Suprapubic skin (tissue), 4 donors: Measurements from ENCODE around the gene PHGDH. TPM values are rescaled to one million over a fixed set of nuclear protein-coding genes. Genes with fewer than 3 reads are reported as not detected.

Experiments used
- DNase-seq, 2 donors: peaks; one replicate each; pipeline ENCODE4 v3.0.0-alpha.2; 2019; ENCODE audit warnings: low spot score in 2 of 2
- H3K27ac ChIP-seq: fragments of 200-600 bp; sonication (generic); one replicate; pipeline ENCODE4 v1.5.1; 2019
- H3K27me3 ChIP-seq: fragments of 200-600 bp; sonication (generic); one replicate; pipeline ENCODE4 v1.5.1; 2019
- H3K36me3 ChIP-seq: fragments of 200-600 bp; sonication (generic); one replicate; pipeline ENCODE4 v1.5.1; 2019
- H3K4me1 ChIP-seq: fragments of 200-600 bp; sonication (generic); one replicate; pipeline ENCODE4 v1.5.1; 2019
- H3K4me3 ChIP-seq: fragments of 200-600 bp; sonication (generic); one replicate; pipeline ENCODE4 v1.5.1; 2019; ENCODE audit warnings: mild to moderate bottlenecking
- H3K9me3 ChIP-seq: fragments of 200-600 bp; sonication (generic); one replicate; pipeline ENCODE4 v1.5.1; 2019
- EP300 ChIP-seq: sonication (generic); formaldehyde crosslinking; IDR thresholded peaks from one replicate; pipeline ENCODE4 v1.6.1; 2017; ENCODE audit warnings: antibody characterized with exemption
- POLR2A ChIP-seq, 2 donors: fragments of 450-650 bp; IDR thresholded peaks; one replicate each; pipeline ENCODE4 v1.6.1; 2017; ENCODE audit warnings: antibody characterized with exemption in 2 of 2, mild to moderate bottlenecking in 2 of 2, moderate library complexity in 2 of 2
- POLR2AphosphoS5 ChIP-seq, 3 donors: sonication (generic); formaldehyde crosslinking; IDR thresholded peaks; one replicate each; pipeline ENCODE4 v1.6.1; 2017; ENCODE audit warnings: antibody characterized with exemption in 3 of 3
- WGBS: methylation state at CpG from one replicate; pipeline ENCODE4 v1.1.5; 2018; 5-methylcytosine and 5-hydroxymethylcytosine counted together
- total RNA-seq, 4 donors: library from RNA; depleted of rRNA; stranded (reverse); fragments of >200 nt; gene quantifications; one replicate each; pipeline ENCODE4 v1.1.0, GENCODE V29; 2016
- TF ChIP-seq, protein P1 (sequence below), 2 donors: fragments of 200-600 bp in 1 of 2; fragments of 450-650 bp in 1 of 2; sonication (generic) in 1 of 2; IDR thresholded peaks; one replicate each; pipeline ENCODE4 v1.5.1; 2016 to 2019; ENCODE audit warnings: antibody characterized with exemption in 2 of 2, mild to moderate bottlenecking in 1 of 2, moderate library complexity in 1 of 2

PHGDH gene
- total RNA-seq, 4 donors from 2014 or later, result 81.3 to 130 (median 100.0) TPM

DNA sequence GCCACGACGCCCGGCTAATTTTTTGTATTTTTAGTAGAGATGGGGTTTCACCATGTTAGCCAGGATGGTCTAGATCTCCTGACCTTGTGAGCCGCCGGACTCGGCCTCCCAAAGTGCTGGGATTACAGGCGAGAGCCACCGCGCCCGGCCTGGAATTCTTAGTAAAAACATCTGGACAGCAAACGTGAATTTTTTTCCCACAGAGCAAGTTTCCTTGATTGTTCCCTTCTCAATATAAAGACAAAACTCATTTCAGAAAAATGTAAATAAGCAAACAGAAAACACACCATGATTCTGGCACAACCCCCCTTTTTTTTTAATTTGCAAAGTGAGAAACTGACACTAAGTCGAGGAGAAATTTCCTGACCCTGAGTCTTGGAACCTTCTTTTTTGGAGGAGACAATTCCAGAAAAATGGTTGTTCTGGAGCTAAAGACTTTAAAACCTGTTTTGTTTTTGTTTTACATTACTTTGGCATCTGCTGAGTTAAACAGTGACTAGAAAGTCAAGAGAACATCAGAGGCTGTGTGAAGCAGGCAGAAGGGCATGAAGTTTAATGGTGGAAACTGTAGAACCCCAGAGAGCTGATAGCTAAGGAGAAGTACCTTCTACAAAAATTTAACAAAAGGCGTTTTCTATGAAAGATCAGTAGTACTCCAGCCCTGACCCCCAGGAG lies 67.3 kb downstream of the PHGDH start:
- no peak overlapping the region for H3K27ac ChIP-seq
- 85% methylated on average over 13 of the region's 13 CpGs for WGBS
- TF ChIP-seq POLR2A (IDR thresholded peaks at IDR 0.05), result no peak
- TF ChIP-seq POLR2AphosphoS5 (IDR thresholded peaks at IDR 0.05), result no peak
- TF ChIP-seq, protein P1, sequence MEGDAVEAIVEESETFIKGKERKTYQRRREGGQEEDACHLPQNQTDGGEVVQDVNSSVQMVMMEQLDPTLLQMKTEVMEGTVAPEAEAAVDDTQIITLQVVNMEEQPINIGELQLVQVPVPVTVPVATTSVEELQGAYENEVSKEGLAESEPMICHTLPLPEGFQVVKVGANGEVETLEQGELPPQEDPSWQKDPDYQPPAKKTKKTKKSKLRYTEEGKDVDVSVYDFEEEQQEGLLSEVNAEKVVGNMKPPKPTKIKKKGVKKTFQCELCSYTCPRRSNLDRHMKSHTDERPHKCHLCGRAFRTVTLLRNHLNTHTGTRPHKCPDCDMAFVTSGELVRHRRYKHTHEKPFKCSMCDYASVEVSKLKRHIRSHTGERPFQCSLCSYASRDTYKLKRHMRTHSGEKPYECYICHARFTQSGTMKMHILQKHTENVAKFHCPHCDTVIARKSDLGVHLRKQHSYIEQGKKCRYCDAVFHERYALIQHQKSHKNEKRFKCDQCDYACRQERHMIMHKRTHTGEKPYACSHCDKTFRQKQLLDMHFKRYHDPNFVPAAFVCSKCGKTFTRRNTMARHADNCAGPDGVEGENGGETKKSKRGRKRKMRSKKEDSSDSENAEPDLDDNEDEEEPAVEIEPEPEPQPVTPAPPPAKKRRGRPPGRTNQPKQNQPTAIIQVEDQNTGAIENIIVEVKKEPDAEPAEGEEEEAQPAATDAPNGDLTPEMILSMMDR (IDR thresholded peaks at IDR 0.05), result no peak
- TF ChIP-seq EP300, result no peak
- H3K36me3 ChIP-seq, result no peaks in the 10 kb centered on the region
- peaks cover 42% of the 10 kb centered on the region for H3K4me1 ChIP-seq
- no peaks in the 10 kb centered on the region for H3K9me3 ChIP-seq
- H3K4me3 ChIP-seq, result no peak overlapping the region
- H3K27me3 ChIP-seq, result no peaks in the 10 kb centered on the region
- no peak for DNase-seq

DNA sequence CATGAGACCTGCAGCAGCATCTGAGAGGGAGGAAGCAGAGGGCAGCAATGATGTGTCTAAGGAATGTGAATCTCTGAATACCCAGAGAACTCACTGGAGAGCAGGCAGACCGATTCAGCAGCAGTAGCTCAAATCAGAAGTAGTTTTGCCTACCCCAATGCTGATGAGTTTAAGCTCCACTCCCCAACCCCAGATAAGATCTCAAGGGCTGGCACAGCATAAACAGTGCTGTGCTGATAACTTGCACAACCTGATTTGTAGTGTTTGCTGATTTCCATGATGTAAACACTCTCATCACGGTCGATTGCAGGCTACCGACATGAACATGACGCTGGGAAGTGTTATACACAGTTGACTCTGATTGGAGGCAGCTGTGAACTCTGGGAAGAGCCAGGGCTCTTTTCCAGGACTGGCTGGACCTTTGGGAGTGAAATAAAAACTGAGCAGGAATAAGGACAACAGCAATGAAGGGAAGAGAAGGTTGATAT lies 68.2 kb downstream of the PHGDH start:
- Histone ChIP-seq H3K4me1 (peaks cover 44% of the 10 kb centered on the region), H3K36me3 (no peaks in the 10 kb centered on the region), H3K9me3 (no peaks in the 10 kb centered on the region), H3K27me3 (no peaks in the 10 kb centered on the region), H3K27ac (peak overlapping the region; percentile 66), H3K4me3 (no peak overlapping the region)
- no peak for TF ChIP-seq EP300
- no peak for TF ChIP-seq POLR2A (IDR thresholded peaks at IDR 0.05)
- no peak for TF ChIP-seq POLR2AphosphoS5 (IDR thresholded peaks at IDR 0.05)
- TF ChIP-seq, protein P1 (IDR thresholded peaks at IDR 0.05), result no peak
- 35% methylated on average over 5 of the region's 5 CpGs for WGBS
- DNase-seq, result no peak

DNA sequence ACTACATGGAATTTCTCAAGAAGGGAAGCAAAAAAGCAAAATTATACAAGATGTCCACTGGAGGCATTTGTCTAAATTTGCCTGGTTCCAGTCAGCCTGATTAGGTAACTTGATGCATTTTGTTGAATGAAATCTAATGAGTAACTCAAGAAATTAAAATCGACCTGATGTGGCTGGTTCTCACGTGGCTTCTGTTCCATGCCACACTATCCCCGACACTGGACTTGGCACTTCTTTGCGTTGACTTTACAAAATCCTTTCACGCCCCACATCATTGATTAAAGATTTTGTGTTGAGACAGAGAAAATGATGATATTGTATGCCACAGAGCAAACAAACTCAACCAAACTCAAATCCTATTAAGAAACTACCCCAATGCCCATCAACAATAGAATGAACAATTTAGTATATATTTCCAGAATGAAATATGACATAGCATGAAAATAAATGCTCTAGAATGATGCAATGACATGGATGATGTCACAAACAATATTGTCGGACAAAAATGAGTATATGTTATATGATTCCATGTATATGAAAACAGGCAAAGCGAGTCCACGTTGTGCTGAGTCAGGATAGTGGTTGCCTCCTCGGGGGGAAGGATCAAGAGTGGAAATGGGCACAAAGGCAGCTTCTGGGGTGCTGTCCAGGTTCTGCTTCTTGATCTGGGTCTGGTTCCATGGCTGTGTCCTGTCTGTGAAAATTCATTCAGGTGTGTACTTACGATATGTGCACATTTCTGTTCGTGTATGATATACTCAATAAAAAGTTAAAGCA lies 69.9 kb downstream of the PHGDH start:
- TF ChIP-seq, protein P1 (IDR thresholded peaks at IDR 0.05), result no peak
- TF ChIP-seq POLR2AphosphoS5 (IDR thresholded peaks at IDR 0.05), result no peak
- no peak for TF ChIP-seq EP300
- no peak for TF ChIP-seq POLR2A (IDR thresholded peaks at IDR 0.05)
- Histone ChIP-seq H3K27ac (no peak overlapping the region), H3K4me1 (peaks cover 52% of the 10 kb centered on the region), H3K9me3 (no peaks in the 10 kb centered on the region), H3K4me3 (no peak overlapping the region), H3K36me3 (no peaks in the 10 kb centered on the region), H3K27me3 (no peaks in the 10 kb centered on the region)
- no peak for DNase-seq
- WGBS, result 81% methylated on average over 11 of the region's 11 CpGs

DNA sequence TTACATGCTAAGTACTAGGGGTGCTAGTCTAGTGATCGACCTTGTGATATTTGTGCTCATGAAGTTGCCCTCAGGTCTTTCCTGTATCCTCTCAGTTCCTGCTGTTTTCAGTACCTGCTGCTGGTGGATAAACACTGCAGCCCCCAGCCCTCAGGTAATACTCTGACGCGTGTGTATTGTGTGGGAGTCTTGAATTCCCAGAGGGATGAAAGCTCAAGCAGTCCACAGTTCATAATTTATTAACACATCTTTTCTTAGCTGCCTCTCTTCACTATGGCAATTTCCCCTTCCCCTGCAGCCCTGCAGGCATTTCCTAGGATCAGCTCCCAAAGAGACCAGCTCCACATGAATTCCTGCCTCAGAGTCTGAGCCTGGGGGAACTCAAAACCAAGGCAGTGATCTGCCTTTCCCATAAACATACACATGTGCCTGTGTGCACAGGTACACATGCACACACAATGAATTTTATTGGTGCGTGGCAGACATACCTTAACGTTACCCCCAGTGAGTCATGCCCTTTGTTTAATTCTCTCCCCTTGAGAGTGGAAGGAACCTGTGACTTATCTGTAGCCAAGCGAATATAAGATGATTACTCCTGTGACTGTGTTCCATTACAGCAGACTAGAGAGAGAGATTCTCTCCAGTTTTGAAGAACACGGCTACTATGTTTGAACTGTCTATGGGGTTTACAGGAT lies 71.0 kb downstream of the PHGDH start:
- no peak overlapping the region for H3K27ac ChIP-seq
- no peak overlapping the region for H3K4me3 ChIP-seq
- no peaks in the 10 kb centered on the region for H3K27me3 ChIP-seq
- TF ChIP-seq, protein P1 (IDR thresholded peaks at IDR 0.05), result no peak
- TF ChIP-seq POLR2AphosphoS5 (IDR thresholded peaks at IDR 0.05), result no peak
- TF ChIP-seq POLR2A (IDR thresholded peaks at IDR 0.05), result no peak
- TF ChIP-seq EP300, result no peak
- WGBS, result 58% methylated on average over 7 of the region's 7 CpGs
- H3K4me1 ChIP-seq, result peaks cover 52% of the 10 kb centered on the region
- no peaks in the 10 kb centered on the region for H3K9me3 ChIP-seq
- no peak for DNase-seq
- H3K36me3 ChIP-seq, result no peaks in the 10 kb centered on the region
